HG02571 (cell line): Measurements from ENCODE around the gene CCDC148.
"Not testable (repeated sequence)": the region's sequence is repeated elsewhere in the genome, so short reads cannot be mapped to it uniquely, and the experiment has no call there.

Source experiments
- ATAC-seq: cut with Tn5 transposase; IDR thresholded peaks from one replicate; pipeline ENCODE4 v1.9.1; 2021; ENCODE audit warnings: mild to moderate bottlenecking, moderate library complexity; ENCODE audit not compliant: unreplicated experiment

Gene CCDC148

GRCh38 chr2:158443606-158444005, 12.9 kb downstream of the CCDC148 start:
- no peak for ATAC-seq

GRCh38 chr2:158439062-158439461, 17.5 kb downstream of the CCDC148 start:
- ATAC-seq: not testable (repeated sequence)

GRCh38 chr2:158433716-158434115, 22.8 kb downstream of the CCDC148 start:
- ATAC-seq: not testable (repeated sequence)

- no peak for ATAC-seq
Measured at GRCh38 chr2:158432117-158432516, 24.4 kb downstream of the CCDC148 start.

GRCh38 chr2:158414538-158414937, 42.0 kb downstream of the CCDC148 start:
- ATAC-seq: no peak

- no peak for ATAC-seq
Measured at GRCh38 chr2:158413581-158413980, 43.0 kb downstream of the CCDC148 start.

- ATAC-seq: no peak
Measured at GRCh38 chr2:158412206-158412605, 44.3 kb downstream of the CCDC148 start.

- ATAC-seq: no peak
Measured at GRCh38 chr2:158411748-158412147, 44.8 kb downstream of the CCDC148 start.

GRCh38 chr2:158410132-158410531, 46.4 kb downstream of the CCDC148 start:
- ATAC-seq: no peak

- no peak for ATAC-seq
Measured at GRCh38 chr2:158407031-158407430, 49.5 kb downstream of the CCDC148 start.

- ATAC-seq: no peak
Measured at GRCh38 chr2:158405341-158405740, 51.2 kb downstream of the CCDC148 start.

GRCh38 chr2:158403237-158403636, 53.3 kb downstream of the CCDC148 start:
- no peak for ATAC-seq

GRCh38 chr2:158402665-158403064, 53.9 kb downstream of the CCDC148 start:
- ATAC-seq: no peak

- no peak for ATAC-seq
Measured at GRCh38 chr2:158395166-158395565, 61.4 kb downstream of the CCDC148 start.

GRCh38 chr2:158394453-158394852, 62.1 kb downstream of the CCDC148 start:
- no peak for ATAC-seq

- no peak for ATAC-seq
Measured at GRCh38 chr2:158393886-158394285, 62.7 kb downstream of the CCDC148 start.

- no peak for ATAC-seq
Measured at GRCh38 chr2:158392687-158393086, 63.9 kb downstream of the CCDC148 start.

GRCh38 chr2:158391876-158392275, 64.7 kb downstream of the CCDC148 start:
- ATAC-seq: no peak

GRCh38 chr2:158391361-158391760, 65.2 kb downstream of the CCDC148 start:
- ATAC-seq: no peak

GRCh38 chr2:158388159-158388558, 68.4 kb downstream of the CCDC148 start:
- ATAC-seq: no peak

- ATAC-seq: no peak
Measured at GRCh38 chr2:158385646-158386045, 70.9 kb downstream of the CCDC148 start.

- no peak for ATAC-seq
Measured at GRCh38 chr2:158381978-158382377, 74.6 kb downstream of the CCDC148 start.

- no peak for ATAC-seq
Measured at GRCh38 chr2:158381205-158381604, 75.3 kb downstream of the CCDC148 start.

GRCh38 chr2:158380746-158381145, 75.8 kb downstream of the CCDC148 start:
- ATAC-seq: no peak
